LNCAP (cell line): ENCODE measurements around the gene LMO1.

Experiments
- TF ChIP-seq, protein P1 (sequence below): fragments of 450-650 bp; IDR thresholded peaks from 2 replicates; pipeline ENCODE4 v1.5.1; 2017; ENCODE audit warnings: mild to moderate bottlenecking

The LMO1 gene

DNA sequence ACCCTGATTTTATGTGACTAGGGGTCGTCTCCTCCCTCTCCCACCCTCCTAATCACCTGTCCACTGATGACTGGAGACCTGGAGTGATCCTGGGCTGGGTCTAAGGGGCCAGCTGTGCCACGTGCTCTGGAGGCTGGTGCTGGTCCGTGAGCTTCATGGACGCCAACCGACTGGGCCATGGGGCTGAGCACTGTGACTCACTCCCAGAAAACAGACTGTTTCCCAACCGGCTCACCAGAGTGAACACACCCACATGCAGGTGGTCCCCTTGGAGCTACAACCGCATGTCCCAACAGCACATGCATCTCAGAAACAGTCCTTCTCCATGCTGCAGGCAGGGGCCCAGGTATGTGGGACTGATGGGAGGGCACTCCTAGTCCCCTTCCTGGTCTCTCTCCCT lies 14.0 kb upstream of the LMO1 start:
- TF ChIP-seq, protein P1, sequence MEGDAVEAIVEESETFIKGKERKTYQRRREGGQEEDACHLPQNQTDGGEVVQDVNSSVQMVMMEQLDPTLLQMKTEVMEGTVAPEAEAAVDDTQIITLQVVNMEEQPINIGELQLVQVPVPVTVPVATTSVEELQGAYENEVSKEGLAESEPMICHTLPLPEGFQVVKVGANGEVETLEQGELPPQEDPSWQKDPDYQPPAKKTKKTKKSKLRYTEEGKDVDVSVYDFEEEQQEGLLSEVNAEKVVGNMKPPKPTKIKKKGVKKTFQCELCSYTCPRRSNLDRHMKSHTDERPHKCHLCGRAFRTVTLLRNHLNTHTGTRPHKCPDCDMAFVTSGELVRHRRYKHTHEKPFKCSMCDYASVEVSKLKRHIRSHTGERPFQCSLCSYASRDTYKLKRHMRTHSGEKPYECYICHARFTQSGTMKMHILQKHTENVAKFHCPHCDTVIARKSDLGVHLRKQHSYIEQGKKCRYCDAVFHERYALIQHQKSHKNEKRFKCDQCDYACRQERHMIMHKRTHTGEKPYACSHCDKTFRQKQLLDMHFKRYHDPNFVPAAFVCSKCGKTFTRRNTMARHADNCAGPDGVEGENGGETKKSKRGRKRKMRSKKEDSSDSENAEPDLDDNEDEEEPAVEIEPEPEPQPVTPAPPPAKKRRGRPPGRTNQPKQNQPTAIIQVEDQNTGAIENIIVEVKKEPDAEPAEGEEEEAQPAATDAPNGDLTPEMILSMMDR: no peak

DNA sequence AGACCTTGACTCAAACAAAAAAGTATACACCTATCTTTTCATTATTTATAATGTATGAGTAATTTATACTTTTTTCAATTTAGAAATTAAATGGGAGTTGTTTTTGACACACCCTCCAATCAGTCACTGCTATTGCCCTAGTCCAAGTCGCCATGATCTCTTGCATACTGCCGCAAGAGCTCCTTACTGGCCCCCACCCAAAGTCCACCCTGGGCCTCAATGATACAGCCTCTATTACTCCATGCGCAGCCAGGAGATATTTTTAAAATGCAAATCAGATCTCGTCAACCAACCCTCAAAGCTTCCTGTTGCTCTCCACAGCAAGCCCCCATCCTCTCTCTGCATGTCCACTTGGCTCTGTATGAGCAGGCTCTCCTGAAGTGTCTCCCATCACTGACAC lies 12.8 kb upstream of the LMO1 start:
- TF ChIP-seq, protein P1: no peak

DNA sequence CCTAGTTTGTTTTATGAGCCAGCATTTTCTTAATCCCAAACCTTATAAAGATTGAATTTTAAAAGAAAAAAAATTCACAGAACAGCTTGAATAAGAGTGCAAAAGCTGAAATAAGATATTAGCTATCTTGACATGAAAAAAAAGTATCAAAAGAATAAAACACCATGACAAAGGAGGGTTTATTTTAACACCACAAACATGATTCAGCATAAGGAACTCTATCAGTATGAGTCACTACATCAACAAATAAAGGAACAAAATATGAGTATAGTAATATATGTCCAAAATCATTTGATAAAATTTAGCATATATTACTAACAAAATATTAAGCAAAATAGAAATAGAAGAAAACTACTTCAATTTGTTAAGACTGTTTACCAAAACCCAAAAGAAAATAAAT lies 9.6 kb upstream of the LMO1 start:
- TF ChIP-seq, protein P1: no peak

DNA sequence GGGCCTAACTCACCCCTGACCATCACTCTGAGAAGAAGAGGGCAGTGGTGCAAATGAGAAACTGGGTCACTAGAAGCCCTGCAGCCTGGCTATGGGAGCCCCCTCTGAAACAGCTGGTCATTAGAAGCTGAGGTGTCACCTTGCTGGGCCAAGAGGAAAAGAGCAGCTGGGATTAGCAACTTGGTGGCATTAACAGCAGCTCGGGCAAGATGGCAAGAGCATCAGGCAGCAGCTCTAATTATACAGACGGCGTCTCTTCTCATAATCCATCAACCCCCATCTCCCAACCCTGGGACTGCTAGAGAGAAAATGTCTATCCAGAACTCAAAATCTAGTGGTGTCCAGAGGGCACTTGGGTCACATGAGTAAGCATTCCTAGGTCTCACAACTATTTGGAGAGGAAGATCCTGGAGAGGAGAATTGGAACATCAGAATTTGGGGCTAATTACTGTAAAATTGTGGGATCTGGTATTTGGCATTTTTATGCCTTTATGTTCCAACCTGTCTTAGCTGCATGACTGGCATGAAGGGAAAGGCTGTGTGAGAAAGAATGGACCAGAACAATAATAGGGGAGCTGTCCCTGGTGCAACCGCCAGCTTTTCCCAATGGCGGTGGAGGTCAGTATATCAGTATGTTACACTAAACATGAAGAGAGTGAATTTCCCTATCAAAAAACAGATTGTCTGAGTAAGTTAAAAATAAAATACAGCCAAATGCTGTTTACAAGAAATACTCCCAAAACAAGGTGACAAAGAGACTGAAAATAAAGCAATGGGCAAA lies 7.6 kb upstream of the LMO1 start:
- TF ChIP-seq, protein P1: no peak

DNA sequence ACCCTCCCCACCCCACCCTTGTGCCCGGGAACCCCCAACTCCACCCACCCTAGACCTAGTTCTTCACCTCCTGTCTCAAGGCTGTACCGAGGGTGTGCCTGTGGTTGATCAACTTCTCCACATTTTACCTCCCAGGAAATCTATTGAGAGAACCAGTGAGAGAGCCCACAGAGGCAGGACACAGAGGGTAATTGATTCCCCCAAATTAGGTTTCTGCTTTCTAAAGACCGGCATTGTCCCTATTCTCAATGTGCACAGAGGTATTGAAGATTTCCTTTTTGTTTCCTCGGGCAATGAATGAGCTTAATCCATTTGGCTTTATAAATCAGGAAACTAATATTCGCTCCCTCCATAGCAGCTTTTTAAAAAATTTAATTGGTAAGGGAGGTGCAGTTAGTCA lies 6.0 kb upstream of the LMO1 start:
- TF ChIP-seq, protein P1: no peak

DNA sequence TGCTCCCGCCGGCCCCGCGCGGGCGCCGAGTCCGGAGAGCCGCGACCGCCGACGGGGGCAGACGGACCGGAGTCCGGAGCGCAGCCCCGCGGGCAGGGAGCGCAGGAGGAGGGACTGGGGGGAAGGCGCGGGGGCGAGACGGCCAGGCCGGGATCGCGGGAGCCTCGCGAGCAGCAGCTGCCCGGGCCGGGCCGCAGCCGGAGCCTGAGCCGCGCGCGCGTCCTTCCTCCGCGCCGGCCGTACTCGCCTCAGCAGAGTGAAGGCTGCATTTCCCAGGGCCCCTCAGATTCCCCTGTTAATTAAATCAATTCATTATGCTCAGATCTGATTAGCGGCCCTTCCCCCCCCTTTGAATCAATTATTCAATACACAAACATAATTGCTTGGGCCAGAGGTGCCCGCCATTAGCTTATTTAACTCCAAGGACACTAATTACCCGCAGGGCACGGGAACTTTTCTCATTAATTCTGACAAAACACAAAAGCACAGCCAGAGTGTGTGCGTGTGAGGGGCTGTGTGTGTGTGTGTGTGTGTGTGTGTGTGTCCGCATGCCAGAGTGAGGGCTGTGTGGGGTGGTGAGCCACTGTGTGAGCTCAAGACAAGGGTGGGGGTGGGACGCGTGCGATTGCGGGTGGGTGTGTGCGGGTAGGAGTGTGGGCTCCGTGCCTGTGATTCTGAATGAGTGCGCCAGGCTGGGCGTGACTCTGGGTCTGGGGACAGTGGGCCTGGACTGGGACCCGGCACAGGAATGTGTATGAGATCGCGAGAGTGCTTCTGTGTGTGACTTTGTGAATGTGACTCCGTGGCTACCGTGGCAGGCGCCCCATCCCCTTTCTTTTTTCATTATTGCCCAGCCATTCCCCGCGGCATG lies 5.1 kb upstream of the LMO1 start:
- TF ChIP-seq, protein P1: no peak

DNA sequence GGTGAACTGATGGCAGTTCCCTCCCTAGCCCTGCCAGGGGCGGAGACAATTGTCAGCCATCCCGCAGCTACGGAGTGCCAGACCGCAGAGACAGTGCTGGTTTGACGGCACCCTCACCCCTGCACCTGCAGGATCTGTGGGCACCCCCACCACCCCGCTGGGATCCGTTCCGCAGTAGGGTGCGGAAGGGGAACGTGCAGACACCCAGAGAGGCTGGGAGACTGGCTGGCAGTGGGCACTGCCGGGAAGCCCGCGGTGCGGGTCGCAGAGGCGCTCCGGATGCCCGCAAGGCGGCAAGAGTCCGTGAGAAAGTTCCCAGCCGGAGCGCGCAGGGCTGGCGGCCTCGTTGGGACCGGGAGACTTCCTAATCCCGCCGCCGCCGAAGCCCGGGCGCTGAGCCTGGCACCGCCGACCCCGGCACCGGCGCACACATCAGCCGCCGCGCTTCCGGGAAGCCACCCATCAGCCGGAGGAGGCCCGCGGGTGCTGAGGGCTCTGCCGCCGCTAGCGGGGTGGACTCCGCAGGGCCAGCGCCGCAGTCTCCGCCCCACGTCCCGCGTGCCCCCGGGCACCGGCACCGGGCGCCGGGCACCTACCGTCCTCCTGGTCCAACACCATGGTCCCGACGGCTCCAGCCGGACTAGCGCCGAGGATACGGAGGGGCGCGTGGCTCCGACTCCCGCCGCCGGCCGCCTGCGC lies 4.3 kb upstream of the LMO1 start:
- TF ChIP-seq, protein P1: no peak
